Measurements from ENCODE around the gene RAC2. TPM values are rescaled to one million over a fixed set of nuclear protein-coding genes. Genes with fewer than 3 reads are reported as not detected.

The RAC2 gene
- 16.9 TPM for polyA plus RNA-seq (2013, experiment 1 of 2; ENCODE audit: insufficient read length)
- polyA plus RNA-seq (2013, experiment 2 of 2; ENCODE audit: insufficient read length): 6.9 TPM

DNA sequence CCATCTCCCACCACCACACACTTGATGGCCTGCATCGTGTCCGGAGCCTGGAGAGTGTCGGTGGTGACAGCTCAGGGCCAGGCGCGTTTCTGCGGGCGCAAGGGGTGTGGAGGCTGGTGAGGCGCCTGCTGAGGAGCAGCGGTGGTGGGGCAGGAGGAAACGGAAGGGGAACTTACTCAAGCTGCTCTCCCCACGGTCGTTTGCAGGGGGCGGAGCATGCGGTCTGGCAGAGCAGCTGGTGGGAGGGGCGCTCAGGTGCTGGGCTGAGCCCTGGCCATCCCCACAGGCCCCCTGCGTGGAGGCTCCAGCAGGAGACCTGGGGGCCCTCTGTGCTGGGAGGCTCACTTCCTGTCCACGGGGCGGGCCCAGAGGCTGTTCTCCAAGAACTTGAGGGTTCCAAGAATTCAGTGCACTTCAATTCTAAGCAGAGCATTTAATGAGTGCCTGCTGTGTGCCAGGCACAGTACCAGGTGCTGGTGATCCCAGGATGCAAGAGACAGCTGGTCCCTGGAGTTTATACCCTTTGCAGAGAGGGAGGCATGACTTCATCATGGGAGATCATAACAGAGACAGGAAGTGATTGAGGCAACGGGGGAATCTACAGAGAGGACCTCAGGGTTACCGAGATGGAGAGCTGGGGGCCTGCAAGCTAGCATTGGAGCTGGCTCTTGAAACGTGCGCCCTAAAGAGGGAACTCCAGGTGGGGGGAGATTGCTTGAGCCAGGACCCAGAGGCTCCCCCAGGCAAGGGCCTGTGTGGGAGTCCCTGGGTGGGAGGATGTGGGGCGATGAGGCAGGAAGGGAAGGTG lies at the start of gene RAC2:
Gene RAC2 (minus strand): TSS at position 156 of the 808 bp plus-strand sequence. CDS start 121 bp downstream, at position 35.
- peak; percentile 48 for DNase-seq

DNA sequence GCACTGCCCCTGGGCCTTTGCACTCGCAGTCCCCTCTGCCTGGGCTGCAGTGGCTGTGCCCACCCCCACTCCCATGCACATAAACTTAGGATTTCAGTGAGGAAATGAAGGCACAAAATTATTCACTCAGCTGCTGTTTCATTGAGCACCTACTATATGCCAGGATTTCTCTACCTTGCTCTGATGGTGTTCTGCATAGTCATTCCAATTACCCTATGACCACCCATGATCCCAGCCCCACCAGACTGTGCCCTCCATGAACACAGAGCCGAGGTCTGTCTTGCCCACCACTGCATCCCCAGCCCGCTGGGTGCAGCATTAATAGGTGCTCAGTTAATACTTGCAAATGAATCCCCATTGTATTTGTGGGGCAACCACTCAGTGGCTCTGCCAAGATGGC lies 49.1 kb upstream of the RAC2 start:
- DNase-seq: no peak

DNA sequence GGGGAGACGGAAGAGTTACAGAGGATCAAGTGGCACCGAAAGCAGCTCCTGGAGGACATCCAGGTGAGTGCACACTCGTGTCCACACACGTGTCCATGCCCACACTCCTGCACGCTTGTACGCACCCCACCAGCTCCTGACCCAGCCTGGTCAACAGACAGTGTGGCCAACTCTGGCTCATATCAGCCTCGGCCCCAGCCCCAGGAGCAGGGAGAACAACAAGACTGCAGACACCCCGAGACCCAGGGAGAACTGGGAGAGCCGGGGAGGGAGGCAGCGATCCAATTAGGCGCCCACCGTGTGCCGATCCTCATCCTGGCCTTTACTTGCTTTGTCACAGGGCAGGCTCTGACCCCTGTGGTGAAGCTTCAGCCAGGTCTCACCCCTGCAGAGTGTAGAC lies 48.6 kb upstream of the RAC2 start:
- DNase-seq: no peak

DNA sequence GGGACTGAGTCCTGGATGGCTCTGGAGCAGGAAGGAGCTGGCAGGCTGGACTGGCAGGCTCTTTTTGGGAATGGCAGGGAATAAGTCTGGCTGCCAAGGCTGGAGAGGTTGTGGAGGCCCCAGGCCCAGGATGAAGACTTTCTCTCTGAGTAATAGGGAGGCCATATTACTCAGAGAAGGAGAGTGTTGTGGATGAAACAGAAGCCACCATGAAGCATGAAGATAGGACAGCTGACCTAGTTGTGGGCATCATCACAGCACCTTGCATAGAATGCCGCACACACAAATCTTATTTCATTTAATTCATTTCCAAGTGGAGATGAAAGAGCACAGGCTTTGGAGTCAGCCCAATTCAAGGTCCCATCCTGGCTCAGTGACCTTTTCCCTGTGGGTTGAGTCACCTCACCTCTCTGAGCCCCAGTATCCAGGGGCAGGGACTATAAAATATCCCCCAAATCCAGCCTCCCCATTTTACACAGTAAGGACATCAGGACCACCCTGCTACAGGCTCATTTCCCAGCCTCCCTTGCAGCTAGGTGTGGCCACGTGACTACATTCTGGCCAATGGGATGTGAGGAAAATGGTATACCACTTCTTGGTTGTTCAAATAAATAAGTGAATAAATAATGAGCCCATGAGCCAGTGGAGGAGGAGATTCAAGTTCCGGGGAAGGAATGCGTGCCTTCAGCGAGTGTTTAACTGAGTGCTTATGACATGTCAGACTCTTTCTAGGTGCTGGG lies 47.7 kb upstream of the RAC2 start:
- DNase-seq: no peak

DNA sequence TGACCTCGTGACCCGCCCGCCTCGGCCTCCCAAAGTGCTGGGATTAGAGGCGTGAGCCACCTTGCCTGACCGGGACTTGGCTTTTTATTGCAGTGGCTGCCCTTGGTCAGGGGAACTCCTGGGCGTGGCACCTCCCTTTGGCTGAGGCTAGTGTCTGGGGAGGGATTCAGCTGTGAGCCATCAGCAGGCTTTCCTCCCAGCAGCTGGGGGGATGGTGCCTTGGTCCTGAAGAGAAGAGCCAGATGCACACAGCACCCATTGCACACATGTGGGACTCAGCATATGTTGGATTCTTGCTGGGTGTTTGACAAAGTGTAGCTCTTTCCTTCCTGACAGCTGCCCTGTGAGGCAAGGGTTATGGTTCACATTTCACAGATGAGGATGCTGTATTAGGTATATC lies 46.7 kb upstream of the RAC2 start:
- no peak for DNase-seq

DNA sequence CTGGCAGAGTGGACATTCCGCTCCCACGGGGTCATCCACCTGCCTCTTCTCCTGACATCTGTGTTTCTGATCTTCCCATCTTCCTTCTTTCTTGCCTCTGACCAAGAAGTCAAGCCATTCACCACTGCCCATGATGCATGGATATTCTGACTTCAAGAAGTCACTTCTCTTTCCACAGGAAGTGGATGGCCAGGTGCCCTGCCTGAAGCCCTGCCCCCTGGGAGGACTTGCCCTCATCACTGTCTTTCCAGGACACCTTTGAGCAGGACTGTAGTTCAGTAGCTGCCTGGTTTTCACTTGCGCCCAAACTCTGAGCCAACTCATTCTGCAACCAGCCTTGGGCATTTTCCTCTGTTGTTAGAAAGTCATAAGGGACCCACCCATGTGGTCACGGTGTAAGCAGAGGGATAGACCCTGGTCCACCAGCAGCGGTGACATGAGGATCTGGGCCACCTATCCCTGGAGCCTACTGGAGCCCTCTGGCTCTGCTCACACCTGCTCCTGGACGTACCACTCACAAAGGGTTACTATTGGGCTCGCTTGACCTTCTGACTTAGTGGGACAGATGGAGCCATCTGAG lies 45.2 kb upstream of the RAC2 start:
- no peak for DNase-seq

DNA sequence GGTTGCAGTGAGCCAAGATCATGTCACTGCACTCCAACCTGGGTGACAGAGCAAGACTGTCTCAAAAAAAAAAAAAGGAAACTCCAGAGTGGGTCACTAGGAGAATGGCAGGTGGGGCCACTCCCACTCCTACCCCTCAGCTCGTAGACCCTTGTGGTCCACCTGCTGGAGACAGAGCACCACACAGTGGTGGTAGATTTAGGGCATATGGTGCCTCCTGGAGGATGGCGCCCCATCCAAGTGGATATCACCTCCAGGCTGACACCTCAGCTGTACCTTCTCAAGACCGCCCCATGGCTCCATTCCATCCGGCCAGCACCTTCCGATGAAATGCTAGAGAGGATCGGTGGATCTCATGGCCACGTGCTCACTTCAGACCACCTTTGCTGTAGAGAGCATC lies 44.5 kb upstream of the RAC2 start:
- no peak for DNase-seq

DNA sequence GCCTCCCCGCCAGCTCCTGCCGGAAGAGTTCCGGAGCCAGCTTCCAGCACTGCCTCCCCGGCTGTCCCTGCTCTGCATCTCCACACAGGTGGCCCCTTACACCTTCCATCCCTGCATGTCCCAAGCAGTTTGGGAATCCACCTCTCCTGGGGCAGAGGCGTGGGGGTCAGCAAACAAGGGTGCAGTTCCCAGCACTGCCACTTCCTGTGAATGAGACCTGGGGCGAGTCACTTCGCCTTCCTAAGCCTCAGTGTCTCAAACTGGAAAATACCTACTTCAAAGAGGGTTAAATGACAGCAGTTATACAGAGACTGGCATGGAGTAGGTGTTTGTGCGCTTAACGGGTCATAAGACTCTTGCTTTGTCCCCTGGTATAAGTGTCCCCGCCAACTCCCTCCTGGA lies 43.5 kb upstream of the RAC2 start:
- no peak for DNase-seq

DNA sequence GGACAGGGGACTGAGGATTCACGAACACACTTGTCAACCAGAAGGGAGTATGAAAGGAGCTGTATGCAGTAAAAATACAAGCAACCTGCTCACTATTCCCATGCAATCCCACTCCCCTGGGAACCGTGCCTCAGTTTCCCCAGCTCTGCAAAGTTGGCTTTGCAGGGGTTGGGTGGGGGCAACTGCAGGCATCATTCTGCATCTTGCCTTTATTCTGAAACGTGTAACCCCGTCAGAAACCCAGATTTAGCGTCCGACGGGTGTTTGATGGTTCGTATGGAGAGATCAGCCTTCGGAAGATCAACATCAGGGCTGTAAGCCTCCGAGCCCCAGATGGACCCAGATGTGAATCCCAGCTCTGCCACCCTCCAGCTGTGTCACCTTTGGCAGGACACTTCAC lies 41.9 kb upstream of the RAC2 start:
- DNase-seq: no peak

DNA sequence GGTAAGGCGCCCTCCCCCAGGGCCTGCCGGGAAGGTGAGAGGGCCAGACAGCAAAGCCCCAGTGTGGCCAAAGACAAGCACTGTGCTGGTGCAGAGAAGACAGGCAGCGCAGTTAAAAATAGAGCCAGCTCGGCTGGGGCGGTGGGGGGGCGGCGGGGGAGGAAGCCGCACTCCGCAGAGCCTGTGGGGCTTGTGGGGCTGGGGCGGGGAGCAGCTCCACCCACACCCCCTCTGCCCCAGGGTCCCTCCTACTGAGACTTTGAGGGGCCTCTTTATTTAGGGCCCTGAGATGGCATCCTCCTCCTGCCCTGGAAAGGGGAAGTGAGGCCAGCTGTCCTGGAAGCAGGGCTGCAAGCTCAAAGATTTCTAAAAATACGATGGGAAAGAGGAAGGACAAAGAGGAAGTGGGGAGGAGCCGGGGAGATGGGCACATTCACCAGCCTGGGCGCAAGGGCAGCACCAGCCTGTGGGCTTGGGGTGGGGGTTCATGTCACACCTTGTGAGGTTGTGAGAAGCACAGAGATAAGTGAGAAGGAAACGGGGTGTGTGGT lies 40.8 kb upstream of the RAC2 start:
- no peak for DNase-seq

DNA sequence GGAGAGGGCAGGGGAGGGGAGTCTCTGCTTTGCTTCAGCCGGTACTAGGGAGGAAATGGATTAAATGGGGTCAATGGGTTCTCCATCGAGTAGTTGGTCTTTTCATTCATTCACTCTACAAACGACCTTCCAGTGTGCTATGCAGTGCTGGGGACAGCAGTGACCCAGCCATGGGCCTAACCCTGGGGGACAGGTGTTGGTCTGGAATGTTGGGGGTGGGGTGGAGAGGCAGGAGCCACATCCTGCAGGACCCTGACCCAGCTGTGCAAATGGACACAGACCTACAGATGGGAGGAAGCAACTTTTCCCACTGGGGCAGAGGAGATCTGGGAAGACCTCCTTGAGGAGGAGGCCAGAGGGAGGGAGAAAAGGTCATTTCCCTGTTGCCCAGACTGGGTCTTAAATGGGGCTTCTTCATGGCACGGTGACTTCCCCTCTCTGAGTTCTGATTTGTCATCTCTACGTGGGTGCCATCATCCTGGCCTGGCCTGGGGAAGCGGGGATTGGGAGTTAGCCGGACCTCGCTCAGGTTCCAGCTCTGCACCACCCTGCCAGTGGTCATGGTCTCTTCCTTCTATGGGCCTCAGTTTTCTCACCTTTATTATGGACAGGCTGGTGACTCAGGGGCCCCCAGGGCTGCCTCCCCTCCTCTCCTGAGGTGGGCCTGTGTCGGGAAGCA lies 40.2 kb upstream of the RAC2 start:
- DNase-seq: no peak

DNA sequence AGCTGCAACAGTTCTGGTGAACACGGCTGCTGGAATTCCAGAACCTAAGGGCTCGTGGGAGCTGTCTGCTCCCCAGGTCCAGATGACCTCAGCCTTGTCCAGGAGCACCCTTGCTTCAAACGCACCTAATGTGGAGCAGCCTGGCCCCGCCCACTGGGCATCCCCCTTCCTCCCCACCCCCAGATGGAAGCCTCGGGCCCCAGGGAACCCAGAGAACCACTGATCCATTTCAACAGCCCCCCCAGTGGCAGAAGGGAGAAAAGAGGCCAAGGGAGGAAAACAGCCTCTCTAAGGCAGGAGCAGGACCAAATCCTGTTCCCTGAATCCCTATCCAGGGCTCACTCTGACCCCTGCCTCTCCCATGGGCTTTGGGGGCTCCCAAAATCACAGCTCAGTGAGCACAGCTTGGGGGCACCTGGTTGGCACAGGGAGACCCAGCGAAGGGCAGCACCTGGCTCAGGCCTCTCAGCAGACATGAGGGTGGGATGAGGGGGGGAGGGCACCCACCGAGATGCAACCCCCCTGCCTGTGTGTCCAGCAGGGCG lies 39.4 kb upstream of the RAC2 start:
- no peak for DNase-seq

DNA sequence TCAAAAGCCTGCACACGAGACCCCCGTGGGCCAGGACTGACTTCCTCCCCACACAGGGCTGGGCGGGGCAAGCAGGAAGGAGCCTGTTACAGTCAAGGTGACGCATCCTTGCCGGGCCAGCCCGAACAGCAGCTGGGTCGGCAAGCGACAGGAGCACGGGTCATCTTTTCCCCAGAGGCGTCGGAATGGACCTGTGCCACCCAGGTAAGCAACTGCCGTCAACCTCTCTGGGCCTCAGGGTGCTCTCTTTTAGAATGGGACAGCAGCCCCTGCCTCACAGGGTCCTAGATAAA lies 38.3 kb upstream of the RAC2 start, which contains the start of gene CYTH4:
Gene CYTH4 (plus strand): TSS at position 124 of the 293 bp plus-strand sequence. CDS start 62 bp downstream, at position 186.
- DNase-seq: no peak

DNA sequence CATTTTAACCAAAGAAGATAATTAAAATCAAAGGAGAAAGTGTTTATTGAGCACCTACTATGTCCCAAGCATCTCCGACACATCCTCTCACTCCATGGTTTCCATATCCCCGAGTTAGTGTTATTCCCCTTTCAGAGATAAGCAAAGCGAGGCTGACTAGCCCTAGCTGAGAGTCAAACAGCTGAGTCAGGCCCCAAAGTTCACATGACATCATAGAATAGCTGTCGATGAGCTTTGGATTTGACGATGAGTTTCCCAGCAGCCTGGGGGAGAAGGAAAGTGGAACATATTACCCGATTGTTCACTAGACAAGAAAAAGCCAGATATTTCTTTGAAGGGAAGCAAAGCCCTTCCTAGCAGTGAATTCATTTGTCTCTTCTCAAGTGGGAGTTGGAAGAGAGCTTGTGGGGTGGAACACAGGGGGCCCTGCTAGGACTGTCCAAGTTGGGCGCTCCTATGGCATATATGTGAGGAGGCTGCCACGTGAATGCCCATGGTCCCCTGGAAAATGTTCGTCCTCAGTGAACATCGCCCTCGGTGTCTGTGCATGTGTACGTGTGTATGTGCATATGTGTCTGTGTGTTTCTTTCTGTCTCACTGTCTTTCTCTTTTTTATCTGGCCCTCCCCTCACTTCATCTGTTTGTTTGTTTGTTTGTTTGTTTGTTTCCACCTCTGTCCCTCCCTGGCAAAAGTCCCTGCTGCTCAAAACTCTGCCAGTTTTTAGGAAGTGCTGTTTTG lies 37.7 kb upstream of the RAC2 start:
- no peak for DNase-seq

DNA sequence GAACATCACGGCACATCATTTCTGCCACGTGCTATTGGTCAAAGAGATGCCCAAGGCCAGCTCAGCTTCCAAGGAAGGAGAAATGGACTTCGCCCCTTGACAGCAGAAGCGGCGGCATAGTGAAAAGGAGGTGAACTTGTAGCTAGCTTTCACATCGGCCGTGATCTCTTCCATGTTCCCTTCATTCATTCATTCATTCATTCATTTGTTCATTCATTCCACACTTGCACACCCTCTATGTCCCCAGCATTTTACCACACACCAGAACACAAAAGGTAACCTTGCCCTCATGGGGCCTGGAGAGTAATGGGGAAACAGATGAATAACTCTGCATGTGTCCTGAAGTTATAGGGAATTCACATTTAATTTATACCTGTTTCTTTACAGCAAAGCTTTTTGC lies 37.1 kb upstream of the RAC2 start:
- DNase-seq: no peak

DNA sequence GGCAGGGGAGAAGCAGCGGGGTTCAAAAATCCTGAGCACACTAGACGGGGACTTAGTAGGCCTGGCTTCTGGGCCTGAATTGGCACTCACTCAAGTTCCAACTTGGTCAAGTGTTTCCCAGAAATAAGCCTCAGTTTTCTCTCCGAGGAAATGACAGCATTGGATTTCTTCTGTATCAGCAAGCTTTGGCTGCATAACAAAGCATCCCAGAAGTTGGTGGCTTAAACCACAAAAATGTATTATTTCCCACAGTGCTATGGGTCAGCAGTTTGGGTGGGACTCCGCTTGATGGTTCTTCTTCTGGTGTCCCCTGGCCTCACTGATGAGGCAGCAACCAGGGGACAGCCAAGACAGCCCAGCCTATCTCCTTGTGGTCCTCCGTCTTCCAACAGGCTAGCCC lies 36.6 kb upstream of the RAC2 start:
- no peak for DNase-seq

DNA sequence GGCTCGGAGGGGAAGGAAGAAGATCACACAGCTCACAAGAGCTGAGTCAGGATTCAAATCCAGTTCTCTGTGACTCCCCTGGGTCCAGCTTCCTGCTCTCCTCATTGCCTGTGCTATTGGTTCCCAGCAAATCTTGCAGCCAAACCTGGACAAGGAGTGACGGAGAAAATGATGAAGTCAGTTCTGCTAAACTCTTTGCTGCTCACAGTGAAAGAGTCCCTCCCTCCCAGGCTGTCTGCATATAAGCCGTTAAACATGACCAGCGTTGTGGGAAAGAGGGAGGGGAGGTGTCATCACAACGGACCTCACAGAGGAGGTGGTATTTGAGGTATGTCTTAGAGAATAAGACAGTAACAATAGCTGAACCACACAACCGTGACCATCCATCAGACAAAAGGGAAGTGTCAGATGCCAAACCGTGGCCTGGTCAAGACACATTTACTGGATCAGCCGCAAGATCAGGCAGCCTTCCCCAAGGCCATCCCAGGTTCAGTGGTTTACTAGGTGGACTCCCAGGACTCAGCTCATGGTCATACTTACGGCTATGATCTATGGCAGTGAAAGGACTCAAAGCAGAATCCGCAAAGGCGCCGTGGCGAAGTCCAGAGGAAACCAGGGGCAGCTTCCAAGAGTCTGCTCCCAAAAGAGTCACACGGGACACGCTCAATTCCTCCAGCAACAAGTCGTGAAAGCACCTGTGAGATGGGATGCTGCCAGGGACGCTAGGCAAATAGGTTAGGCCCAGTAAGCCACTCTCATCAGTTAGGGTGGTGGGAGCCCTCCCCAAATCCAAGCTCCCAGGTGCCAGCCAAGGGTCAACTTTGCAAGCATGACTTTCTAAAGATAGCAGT lies 35.5 kb upstream of the RAC2 start:
- no peak for DNase-seq

DNA sequence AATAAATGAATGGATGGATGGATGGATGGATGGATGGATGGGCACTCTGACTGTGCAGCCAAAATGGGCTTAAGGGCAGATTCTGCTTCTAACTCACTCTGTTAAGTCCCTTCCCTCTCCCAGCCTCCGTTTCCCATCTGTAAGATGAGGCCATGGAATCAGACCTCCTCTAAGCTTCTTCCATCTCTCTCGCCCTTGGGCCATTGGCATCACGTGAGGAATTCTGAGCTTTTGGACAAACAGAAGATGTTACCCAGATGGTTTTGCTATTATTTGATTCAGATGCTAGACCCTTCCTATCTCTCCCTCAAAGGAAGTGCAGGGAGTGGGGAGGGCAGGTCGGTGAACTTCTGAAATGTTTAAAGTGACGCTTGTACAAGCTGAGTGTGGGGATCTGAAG lies 34.2 kb upstream of the RAC2 start:
- DNase-seq: no peak

DNA sequence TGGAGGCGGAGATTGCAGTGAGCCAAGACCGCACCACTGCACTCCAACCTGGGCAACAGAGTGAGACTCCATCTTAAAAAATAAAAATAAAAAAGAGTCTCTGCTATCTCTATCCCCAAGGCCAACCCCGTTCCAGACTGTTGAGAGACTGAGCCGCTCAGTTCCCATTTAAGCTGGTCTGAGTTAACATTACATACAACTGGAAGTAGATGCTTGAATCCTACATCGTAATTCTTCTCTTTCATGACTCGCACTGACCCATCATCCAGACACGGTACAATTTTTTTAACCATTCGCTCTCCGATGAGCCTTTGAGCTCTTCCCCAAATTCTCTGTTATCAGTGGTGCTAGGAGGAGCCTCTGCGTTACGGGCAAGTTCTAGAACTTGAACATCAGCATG lies 33.3 kb upstream of the RAC2 start:
- peak; percentile 15 for DNase-seq

DNA sequence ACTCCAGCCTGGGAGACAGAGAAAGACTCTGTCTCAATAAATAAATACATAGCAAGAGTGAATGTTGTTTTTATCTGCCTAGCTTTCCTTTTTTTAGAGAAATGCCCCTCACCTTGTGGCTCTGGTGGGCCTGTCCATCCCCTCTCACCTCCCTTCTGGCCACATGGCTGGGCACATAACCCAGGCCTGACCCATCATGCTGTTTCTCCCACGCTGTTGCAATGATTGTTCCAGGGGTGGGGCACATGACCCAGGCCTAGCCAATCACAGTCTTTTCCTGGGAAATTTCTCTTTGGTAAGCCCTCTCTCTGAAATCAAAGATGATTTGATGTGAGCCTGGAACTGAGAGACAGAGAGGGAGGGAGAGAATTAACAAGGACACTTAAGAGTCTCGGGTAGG lies 32.7 kb upstream of the RAC2 start:
- DNase-seq: no peak

DNA sequence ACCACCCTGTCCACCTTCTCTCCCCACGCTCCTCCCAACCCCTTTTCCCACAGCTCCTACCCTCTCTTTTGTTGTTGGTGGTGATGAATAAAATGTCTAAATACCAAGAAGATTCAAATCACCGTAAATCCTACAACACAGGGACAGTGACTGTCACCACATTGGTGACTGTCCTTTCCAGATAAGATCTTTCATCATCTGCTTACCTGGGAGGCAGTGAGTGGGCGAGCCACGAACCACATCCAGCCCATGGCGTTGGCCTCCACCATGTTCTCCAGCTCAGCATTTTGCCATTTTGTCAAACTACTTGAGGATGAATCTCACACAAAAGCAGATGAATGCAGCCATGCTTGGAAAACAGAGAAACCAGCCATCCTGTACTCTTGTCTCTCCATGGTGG lies 31.6 kb upstream of the RAC2 start:
- no peak for DNase-seq

Measured in fibroblast of skin of back (primary cell).